ENCODE results near the gene PDIK1L. TPM values are rescaled to one million over a fixed set of nuclear protein-coding genes. Genes with fewer than 3 reads are reported as not detected.

PDIK1L gene
- total and polyA plus RNA-seq, 9 of the 15 experiments (the other 6 are each of a cell fraction or from before 2014, with no cell fraction given) = 12.8 to 30.2 (median 21.5) TPM

DNA sequence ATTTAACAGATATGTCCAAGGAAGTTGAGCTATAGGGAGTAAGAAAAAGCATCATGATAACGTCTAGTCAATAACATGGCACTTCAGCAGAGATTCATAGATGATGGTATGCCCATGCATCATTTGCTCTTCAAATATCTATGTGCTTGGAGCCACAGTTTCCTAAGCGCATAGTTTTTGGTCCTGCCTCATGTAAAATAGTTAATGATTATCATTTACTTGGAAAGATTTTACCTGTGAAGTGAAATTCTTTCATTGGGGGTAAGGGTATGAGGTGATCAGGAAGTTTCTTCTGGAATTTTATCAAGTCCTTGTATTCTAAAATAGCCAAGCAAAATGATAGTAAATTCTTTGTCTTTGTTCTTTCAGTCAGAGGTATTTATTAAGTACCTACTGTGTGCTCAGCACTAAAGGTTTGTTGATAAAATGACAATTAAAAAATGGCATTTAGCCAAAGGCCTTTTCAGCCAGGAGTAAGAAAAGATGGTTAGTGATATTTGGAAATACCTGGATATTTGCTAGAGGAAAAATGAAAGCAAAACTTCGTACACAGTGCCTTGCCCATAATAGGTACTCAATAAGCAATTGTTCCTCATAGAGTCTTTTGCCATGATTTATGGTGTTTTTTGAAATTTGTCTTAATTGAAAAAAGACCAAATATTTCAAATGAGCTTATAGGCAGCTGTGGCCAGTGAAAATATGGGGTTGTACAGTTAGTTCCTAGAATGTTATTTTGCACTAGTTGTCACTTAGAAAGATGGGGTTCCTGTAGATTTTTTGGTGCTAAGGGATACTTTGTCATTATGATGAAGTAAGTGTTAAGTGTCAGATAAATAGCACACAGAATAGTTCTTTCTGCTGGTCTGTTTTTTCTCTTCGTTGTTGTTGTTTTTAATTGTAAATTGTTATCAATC is 13.1 kb downstream of the PDIK1L start (continued):
- TF ChIP-seq CHD4 (IDR thresholded peaks at IDR 0.05; ENCODE audit: insufficient read depth, insufficient replicate concordance, low read depth, low read length, poor library complexity, severe bottlenecking) = no peak
- TF ChIP-seq TAF9B (IDR thresholded peaks at IDR 0.05; ENCODE audit: partially characterized antibody) = peak; percentile 18
- no peak for TF ChIP-seq ZNF699 (CRISPR knock-in tag; IDR thresholded peaks at IDR 0.05; ENCODE audit: insufficient replicate concordance)
- TF ChIP-seq ZNF780A (CRISPR knock-in tag; IDR thresholded peaks at IDR 0.05) = peak; percentile 35; the same call in 1 of the 2 replicates
- TF ChIP-seq, protein P1, sequence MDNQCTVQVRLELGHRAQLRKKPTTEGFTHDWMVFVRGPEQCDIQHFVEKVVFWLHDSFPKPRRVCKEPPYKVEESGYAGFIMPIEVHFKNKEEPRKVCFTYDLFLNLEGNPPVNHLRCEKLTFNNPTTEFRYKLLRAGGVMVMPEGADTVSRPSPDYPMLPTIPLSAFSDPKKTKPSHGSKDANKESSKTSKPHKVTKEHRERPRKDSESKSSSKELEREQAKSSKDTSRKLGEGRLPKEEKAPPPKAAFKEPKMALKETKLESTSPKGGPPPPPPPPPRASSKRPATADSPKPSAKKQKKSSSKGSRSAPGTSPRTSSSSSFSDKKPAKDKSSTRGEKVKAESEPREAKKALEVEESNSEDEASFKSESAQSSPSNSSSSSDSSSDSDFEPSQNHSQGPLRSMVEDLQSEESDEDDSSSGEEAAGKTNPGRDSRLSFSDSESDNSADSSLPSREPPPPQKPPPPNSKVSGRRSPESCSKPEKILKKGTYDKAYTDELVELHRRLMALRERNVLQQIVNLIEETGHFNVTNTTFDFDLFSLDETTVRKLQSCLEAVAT (IDR thresholded peaks at IDR 0.05) = 0 out of 4 replicates have a peak, but pooled peaks of 1 of the 2 experiments have one; percentile 15
- TF ChIP-seq, protein P2, sequence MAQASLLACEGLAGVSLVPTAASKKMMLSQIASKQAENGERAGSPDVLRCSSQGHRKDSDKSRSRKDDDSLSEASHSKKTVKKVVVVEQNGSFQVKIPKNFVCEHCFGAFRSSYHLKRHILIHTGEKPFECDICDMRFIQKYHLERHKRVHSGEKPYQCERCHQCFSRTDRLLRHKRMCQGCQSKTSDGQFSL (CRISPR knock-in tag; IDR thresholded peaks at IDR 0.05) = no peak
- TF ChIP-seq, protein P2 (tag; IDR thresholded peaks at IDR 0.05) = peak in 1 of 2 experiments; percentile 75; a peak in 2 of 4 replicates
- no peak for TF ChIP-seq ZNF316 (IDR thresholded peaks at IDR 0.05)
- no peak for TF ChIP-seq ZNF507 (tag; conservative IDR thresholded peaks at IDR 0.05)
- no peak for TF ChIP-seq POLR2A (conservative IDR thresholded peaks at IDR 0.05)
- 0 out of 2 replicates have a peak, but pooled peaks have one; percentile 14 for TF ChIP-seq ZNF707 (CRISPR knock-in tag; conservative IDR thresholded peaks at IDR 0.05)
- peak; percentile 93 for TF ChIP-seq ZNF175 (CRISPR knock-in tag; IDR thresholded peaks at IDR 0.05; ENCODE audit: low read depth)
- peak; percentile 83; the same call in 1 of the 2 replicates for TF ChIP-seq DMBX1 (CRISPR knock-in tag; IDR thresholded peaks at IDR 0.05; ENCODE audit: borderline replicate concordance)
- TF ChIP-seq ZKSCAN1 (IDR thresholded peaks at IDR 0.05; ENCODE audit: low read depth, low read length) = peak; percentile 94
- TF ChIP-seq, protein P3, sequence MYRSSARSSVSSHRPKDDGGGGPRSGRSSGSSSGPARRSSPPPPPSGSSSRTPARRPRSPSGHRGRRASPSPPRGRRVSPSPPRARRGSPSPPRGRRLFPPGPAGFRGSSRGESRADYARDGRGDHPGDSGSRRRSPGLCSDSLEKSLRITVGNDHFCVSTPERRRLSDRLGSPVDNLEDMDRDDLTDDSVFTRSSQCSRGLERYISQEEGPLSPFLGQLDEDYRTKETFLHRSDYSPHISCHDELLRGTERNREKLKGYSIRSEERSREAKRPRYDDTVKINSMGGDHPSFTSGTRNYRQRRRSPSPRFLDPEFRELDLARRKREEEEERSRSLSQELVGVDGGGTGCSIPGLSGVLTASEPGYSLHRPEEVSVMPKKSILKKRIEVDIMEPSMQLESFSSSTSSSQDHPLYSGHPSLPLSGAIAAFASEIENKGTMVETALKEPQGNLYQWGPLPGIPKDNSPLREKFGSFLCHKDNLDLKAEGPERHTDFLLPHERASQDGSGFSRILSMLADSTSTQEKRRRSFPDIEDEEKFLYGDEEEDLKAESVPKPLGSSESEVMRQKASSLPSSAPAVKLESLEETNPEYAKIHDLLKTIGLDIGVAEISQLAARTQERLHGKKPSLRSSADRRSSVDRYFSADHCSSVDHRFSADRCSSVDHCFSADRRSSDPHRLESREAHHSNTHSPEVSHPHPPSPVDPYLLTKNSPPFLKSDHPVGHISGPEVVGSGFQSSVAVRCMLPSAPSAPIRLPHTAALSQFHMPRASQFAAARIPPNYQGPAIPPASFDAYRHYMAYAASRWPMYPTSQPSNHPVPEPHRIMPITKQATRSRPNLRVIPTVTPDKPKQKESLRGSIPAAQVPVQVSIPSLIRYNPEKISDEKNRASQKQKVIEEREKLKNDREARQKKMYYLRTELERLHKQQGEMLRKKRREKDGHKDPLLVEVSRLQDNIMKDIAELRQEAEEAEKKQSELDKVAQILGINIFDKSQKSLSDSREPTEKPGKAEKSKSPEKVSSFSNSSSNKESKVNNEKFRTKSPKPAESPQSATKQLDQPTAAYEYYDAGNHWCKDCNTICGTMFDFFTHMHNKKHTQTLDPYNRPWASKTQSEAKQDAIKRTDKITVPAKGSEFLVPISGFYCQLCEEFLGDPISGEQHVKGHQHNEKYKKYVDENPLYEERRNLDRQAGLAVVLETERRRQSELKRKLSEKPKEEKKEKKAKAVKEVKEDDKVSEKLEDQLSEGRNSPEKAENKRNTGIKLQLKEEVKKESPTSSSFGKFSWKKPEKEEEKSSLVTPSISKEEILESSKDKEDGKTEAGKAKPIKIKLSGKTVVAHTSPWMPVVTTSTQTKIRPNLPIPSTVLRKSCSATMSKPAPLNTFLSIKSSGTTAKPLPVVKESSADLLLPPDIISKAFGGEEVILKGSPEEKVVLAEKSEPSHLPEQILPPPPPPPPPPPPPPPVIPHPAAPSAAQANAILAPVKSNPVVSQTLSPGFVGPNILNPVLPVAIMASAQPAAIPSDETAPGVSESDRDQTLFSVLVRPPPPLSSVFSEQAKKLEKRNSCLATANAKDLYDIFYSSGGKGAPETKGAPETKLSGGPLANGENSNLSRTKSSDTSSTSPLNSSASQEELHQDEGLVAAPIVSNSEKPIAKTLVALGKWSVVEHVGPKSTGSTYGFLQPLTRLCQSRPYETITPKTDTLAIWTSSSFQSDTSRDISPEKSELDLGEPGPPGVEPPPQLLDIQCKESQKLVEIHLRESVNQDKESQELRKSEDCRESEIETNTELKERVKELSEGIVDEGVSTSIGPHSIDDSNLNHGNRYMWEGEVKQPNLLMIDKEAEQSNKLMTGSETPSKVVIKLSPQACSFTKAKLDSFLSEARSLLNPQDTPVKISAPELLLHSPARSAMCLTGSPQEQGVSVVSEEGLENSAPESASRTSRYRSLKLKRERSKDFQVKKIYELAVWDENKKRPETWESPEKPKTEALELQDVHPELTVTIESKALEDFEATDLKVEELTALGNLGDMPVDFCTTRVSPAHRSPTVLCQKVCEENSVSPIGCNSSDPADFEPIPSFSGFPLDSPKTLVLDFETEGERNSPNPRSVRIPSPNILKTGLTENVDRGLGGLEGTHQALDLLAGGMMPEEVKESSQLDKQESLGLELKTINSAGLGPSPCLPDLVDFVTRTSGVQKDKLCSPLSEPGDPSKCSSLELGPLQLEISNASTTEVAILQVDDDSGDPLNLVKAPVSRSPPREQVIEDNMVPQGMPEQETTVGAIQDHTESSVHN (IDR thresholded peaks at IDR 0.05; ENCODE audit: borderline replicate concordance in 1 of 2, low read depth in 1 of 2) = no peak; a peak in 1 of 4 replicates
- TF ChIP-seq BRD4 (IDR thresholded peaks at IDR 0.05) = peak; percentile 11; the same call in 1 of the 2 replicates
